ENCODE measurements around the gene FHL3.
A peak's percentile ranks its signal among the peaks of the same experiment; 100 is the strongest.
"Not testable (repeated sequence)": the region's sequence is repeated elsewhere in the genome, so short reads cannot be mapped to it uniquely, and the experiment has no call there.

Gene FHL3

GRCh38 chr1:38034871-38035270 lies 29.6 kb upstream of the FHL3 start:
- DNase-seq, result no peak

GRCh38 chr1:38032992-38033391 lies 27.7 kb upstream of the FHL3 start:
- not testable (repeated sequence) for DNase-seq

- DNase-seq, result no peak
Observed at GRCh38 chr1:38031513-38031866, 26.2 kb upstream of the FHL3 start.

- DNase-seq, result no peak
Observed at GRCh38 chr1:38030596-38031512, 25.5 kb upstream of the FHL3 start.

- DNase-seq, result peak; percentile 61
Observed at GRCh38 chr1:38029685-38030511, 24.6 kb upstream of the FHL3 start.

- DNase-seq, result no peak
Observed at GRCh38 chr1:38029081-38029681, 23.9 kb upstream of the FHL3 start.

- DNase-seq, result no peak
Observed at GRCh38 chr1:38028671-38029070, 23.4 kb upstream of the FHL3 start.

GRCh38 chr1:38028105-38028591 lies 22.8 kb upstream of the FHL3 start:
- DNase-seq, result peak; percentile 12

GRCh38 chr1:38027201-38028104 lies 22.1 kb upstream of the FHL3 start:
- DNase-seq, result no peak

GRCh38 chr1:38026592-38027200 lies 21.4 kb upstream of the FHL3 start:
- DNase-seq, result peak; percentile 41

- no peak for DNase-seq
Observed at GRCh38 chr1:38025664-38026063, 20.4 kb upstream of the FHL3 start.

GRCh38 chr1:38025233-38025632 lies 19.9 kb upstream of the FHL3 start:
- DNase-seq, result no peak

GRCh38 chr1:38022810-38023209 lies 17.5 kb upstream of the FHL3 start:
- no peak for DNase-seq

GRCh38 chr1:38021969-38022368 lies 16.7 kb upstream of the FHL3 start:
- DNase-seq, result no peak

- DNase-seq, result no peak
Observed at GRCh38 chr1:38020396-38020795, 15.1 kb upstream of the FHL3 start.

GRCh38 chr1:38018864-38019343 lies 13.6 kb upstream of the FHL3 start:
- DNase-seq, result peak; percentile 61

- DNase-seq, result no peak
Observed at GRCh38 chr1:38015978-38016725, 10.8 kb upstream of the FHL3 start.

GRCh38 chr1:38014724-38015424 lies 9.6 kb upstream of the FHL3 start:
- no peak for DNase-seq

GRCh38 chr1:38014171-38014570 lies 8.9 kb upstream of the FHL3 start:
- DNase-seq, result no peak

GRCh38 chr1:38013227-38013622 lies 7.9 kb upstream of the FHL3 start:
- no peak for DNase-seq

All from CD4-positive, alpha-beta T cell treated with Interleukin-17A for 1 hour (primary cell).